Kidney (tissue), 14 donors: ENCODE measurements around the gene PLEKHD1. TPM values are rescaled to one million over a fixed set of nuclear protein-coding genes. Genes with fewer than 3 reads are reported as not detected.
A peak's percentile ranks its signal among the peaks of the same experiment; 100 is the strongest.

ENCODE experiments used
- DNase-seq, 5 donors: peaks; one replicate each; pipeline ENCODE4 v3.0.0-alpha.2; 2013 to 2020
- FAIRE-seq: peaks from 2 replicates; lab custom pipeline; 2012; peaks lifted over from hg19 to GRCh38; lab: Jason Lieb, UNC
- H3K27ac ChIP-seq, 2 donors: one replicate each; pipeline ENCODE4 v1.7.0; 2013; ENCODE audit warnings: low read depth in 2 of 2, low read length in 2 of 2, inconsistent platforms in 1 of 2
- H3K27me3 ChIP-seq: one replicate; pipeline ENCODE4 v1.7.1; 2013; ENCODE audit warnings: low read length, inconsistent platforms; ENCODE audit not compliant: control insufficient read depth, insufficient read depth
- H3K36me3 ChIP-seq, 3 donors: one replicate each; pipeline versions ENCODE4 v1.7.0 to v1.7.1; 2013; ENCODE audit warnings: low read length in 3 of 3, control low read depth in 1 of 3, inconsistent platforms in 1 of 3; ENCODE audit not compliant: insufficient read depth in 3 of 3, control insufficient read depth in 2 of 3
- H3K4me1 ChIP-seq, 3 donors: one replicate each; pipeline versions ENCODE4 v1.7.0 to v1.7.1; 2013; ENCODE audit warnings: low read length in 3 of 3, inconsistent platforms in 1 of 3, low read depth in 1 of 3; ENCODE audit not compliant: control insufficient read depth in 2 of 3, insufficient read depth in 2 of 3
- H3K4me3 ChIP-seq, 3 donors: one replicate each; pipeline versions ENCODE4 v1.7.0 to v1.8.1; 2013; ENCODE audit warnings: low read length in 3 of 3, control low read depth in 1 of 3, inconsistent platforms in 1 of 3
- H3K9ac ChIP-seq, 3 donors: one replicate each; pipeline versions ENCODE4 v1.7.0 to v1.7.1; 2013; ENCODE audit warnings: low read length in 3 of 3, control low read depth in 1 of 3, inconsistent platforms in 1 of 3
- H3K9me3 ChIP-seq, 3 donors: one replicate each; pipeline versions ENCODE4 v1.7.0 to v1.7.1; 2013; ENCODE audit warnings: low read length in 3 of 3, control low read depth in 1 of 3, inconsistent platforms in 1 of 3; ENCODE audit not compliant: control insufficient read depth in 2 of 3, insufficient read depth in 1 of 3
- intact Hi-C: fragments of 100-400 bp; cut with DNase I; formaldehyde crosslinking; loops from one replicate; pipeline ENCODE4 v1.11.1; 2022
- polyA plus RNA-seq: library from polyadenylated mRNA; stranded (reverse); fragments of 350-450 nt; fragmentation: Illumina TruSeq; extraction: RNeasy Lipid Tissue Mini Kit (QIAGEN cat#74804); gene quantifications from one replicate; pipeline ENCODE4 v1.2.3, GENCODE V29; 2014; ENCODE audit warnings: low read depth, low replicate concordance; ENCODE audit not compliant: insufficient read depth
- total RNA-seq: library from RNA; stranded (reverse); fragmentation: NEBNext Ultra II Directional; extraction: Animal tissue kit (Norgen Biotek cat#: 25700); gene quantifications from one replicate; pipeline ENCODE4 v1.2.1, GENCODE V29; 2021
- TF ChIP-seq, protein P1 (sequence below): IDR thresholded peaks from 3 replicates; pipeline ENCODE4 v1.5.1; 2012; ENCODE audit warnings: mild to moderate bottlenecking, moderate library complexity, borderline replicate concordance; ENCODE audit not compliant: insufficient read depth; ENCODE audit errors: extremely low read depth
- donor health status: control.
- donor health status: control.
- donor health status: control.
- donor health status: control.
- donor health status: control.
- donor health status: DM: yes; HTN: yes; CAD: no.
- donor health status: Normal renal cell carcinoma (clear cell type).

The PLEKHD1 gene
- total and polyA plus RNA-seq, 2 donors from 2014 or later: 0.25 to 3.4 TPM

- Histone ChIP-seq H3K27ac (no peak overlapping the region), H3K9ac (no peak overlapping the region), H3K4me1 (no peaks in the 10 kb centered on the region), H3K27me3 (no peaks in the 10 kb centered on the region), H3K4me3 (no peak overlapping the region), H3K36me3 (peaks cover 7 to 20% (median 17%) of the 10 kb centered on the region in 3 donors), H3K9me3 (peaks cover 0 to 2% (median 0%) of the 10 kb centered on the region in 3 donors)
- no peak for FAIRE-seq
- intact Hi-C loops: loop anchor here (10.0 kb wide), 1 partner anchor 214 kb away; no protein-coding TSS in a partner anchor
- no peak for DNase-seq
- TF ChIP-seq, protein P1, sequence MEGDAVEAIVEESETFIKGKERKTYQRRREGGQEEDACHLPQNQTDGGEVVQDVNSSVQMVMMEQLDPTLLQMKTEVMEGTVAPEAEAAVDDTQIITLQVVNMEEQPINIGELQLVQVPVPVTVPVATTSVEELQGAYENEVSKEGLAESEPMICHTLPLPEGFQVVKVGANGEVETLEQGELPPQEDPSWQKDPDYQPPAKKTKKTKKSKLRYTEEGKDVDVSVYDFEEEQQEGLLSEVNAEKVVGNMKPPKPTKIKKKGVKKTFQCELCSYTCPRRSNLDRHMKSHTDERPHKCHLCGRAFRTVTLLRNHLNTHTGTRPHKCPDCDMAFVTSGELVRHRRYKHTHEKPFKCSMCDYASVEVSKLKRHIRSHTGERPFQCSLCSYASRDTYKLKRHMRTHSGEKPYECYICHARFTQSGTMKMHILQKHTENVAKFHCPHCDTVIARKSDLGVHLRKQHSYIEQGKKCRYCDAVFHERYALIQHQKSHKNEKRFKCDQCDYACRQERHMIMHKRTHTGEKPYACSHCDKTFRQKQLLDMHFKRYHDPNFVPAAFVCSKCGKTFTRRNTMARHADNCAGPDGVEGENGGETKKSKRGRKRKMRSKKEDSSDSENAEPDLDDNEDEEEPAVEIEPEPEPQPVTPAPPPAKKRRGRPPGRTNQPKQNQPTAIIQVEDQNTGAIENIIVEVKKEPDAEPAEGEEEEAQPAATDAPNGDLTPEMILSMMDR: no peak
These were observed 26.2 kb upstream of the PLEKHD1 start for GRCh38 chr14:69458350-69458749.

- Histone ChIP-seq H3K36me3 (peaks cover 7 to 20% (median 13%) of the 10 kb centered on the region in 3 donors), H3K9me3 (peaks cover 0 to 2% (median 0%) of the 10 kb centered on the region in 3 donors), H3K4me1 (no peaks in the 10 kb centered on the region), H3K9ac (no peak overlapping the region), H3K27ac (no peak overlapping the region), H3K4me3 (no peak overlapping the region), H3K27me3 (no peaks in the 10 kb centered on the region)
- DNase-seq: no peak
- intact Hi-C loops: loop anchor here (10.0 kb wide), 1 partner anchor 214 kb away; no protein-coding TSS in a partner anchor
- TF ChIP-seq, protein P1: no peak
- FAIRE-seq: no peak
These were observed 25.4 kb upstream of the PLEKHD1 start for GRCh38 chr14:69459122-69459521.

DNA sequence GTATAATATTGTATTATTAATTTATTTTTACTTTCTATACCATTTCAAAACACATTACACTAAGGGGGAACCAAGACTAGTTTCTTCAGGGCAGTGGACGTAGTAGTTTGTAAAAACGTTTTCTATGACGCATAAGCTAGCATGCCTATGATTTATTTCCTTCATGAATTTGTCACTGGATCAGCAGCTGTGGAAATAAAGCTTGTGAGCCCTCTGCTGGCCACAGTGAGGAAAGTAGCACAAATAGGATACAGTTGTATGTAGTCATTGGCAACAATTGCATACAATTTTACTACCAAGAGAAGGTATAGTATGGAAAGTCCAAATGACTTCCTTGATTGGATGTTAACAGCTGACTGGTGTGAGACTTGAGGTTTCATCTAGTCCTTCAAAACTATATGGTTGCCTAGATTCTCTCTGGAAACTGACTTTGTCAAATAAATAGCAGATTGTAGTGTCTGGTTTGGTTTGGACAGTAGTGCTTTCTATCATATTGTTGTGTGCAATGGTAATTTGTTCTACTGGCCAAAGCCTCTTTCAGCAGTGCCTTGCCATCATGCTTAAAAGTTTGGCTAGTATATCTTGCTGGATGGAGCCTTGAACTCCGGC lies 24.3 kb upstream of the PLEKHD1 start:
- peaks cover 0 to 2% (median 0%) of the 10 kb centered on the region in 3 donors for H3K9me3 ChIP-seq
- no peaks in the 10 kb centered on the region for H3K4me1 ChIP-seq
- H3K9ac ChIP-seq: no peak overlapping the region
- no peak overlapping the region for H3K27ac ChIP-seq
- intact Hi-C loops: no loop called here
- peaks cover 4 to 20% (median 13%) of the 10 kb centered on the region in 3 donors for H3K36me3 ChIP-seq
- FAIRE-seq (peak; percentile 85), DNase-seq (peak in 3 of 5 donors; percentile 66 to 93 (median 83))
- H3K4me3 ChIP-seq: no peak overlapping the region
- no peaks in the 10 kb centered on the region for H3K27me3 ChIP-seq
- TF ChIP-seq, protein P1: peak; percentile 89
